NCI-H510A (cell line): Measurements from ENCODE around the gene MMRN2.
A peak's percentile ranks its signal among the peaks of the same experiment; 100 is the strongest.
"Not testable (repeated sequence)": the region's sequence is repeated elsewhere in the genome, so short reads cannot be mapped to it uniquely, and the experiment has no call there.

Experiments used
- DNase-seq: peaks from one replicate; lab custom pipeline; 2025; lab: John Stamatoyannopoulos, UW

Gene MMRN2, protein sequence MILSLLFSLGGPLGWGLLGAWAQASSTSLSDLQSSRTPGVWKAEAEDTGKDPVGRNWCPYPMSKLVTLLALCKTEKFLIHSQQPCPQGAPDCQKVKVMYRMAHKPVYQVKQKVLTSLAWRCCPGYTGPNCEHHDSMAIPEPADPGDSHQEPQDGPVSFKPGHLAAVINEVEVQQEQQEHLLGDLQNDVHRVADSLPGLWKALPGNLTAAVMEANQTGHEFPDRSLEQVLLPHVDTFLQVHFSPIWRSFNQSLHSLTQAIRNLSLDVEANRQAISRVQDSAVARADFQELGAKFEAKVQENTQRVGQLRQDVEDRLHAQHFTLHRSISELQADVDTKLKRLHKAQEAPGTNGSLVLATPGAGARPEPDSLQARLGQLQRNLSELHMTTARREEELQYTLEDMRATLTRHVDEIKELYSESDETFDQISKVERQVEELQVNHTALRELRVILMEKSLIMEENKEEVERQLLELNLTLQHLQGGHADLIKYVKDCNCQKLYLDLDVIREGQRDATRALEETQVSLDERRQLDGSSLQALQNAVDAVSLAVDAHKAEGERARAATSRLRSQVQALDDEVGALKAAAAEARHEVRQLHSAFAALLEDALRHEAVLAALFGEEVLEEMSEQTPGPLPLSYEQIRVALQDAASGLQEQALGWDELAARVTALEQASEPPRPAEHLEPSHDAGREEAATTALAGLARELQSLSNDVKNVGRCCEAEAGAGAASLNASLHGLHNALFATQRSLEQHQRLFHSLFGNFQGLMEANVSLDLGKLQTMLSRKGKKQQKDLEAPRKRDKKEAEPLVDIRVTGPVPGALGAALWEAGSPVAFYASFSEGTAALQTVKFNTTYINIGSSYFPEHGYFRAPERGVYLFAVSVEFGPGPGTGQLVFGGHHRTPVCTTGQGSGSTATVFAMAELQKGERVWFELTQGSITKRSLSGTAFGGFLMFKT

DNA sequence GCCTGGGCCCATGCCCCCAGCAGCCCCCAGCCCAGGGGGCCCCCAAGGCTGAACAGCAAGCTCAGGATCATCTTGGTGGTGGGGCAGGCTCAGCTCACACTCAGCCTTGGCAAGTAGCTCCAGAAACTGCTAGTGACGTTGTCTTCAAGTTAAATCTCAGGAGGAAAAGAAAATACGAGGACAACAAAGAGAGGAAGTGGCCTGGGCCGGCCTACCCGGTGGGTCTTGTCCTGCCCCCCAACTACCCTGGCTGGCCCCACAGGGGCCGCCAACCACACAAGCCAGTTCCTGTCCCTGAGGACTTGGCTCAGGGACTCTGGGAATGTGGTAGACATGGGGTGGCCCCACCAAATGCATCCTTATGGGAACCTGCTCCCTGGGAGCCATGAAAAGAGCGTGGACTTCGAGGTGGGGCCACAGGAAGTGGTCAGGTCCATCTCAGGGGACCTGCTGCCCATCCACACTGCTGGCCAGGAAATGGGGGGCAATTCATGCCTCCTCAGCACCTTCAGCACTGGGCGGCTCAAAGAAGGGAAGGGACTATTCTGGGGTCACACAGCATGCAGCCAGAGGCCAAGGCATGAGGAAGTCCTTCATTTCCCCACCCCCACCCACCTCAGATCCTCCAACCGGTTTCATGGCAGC is at the start of gene MMRN2:
Gene MMRN2 (minus strand): TSS at position 145 of the 645 bp plus-strand sequence. CDS start 74 bp downstream, at position 71.
- DNase-seq = no peak

DNA sequence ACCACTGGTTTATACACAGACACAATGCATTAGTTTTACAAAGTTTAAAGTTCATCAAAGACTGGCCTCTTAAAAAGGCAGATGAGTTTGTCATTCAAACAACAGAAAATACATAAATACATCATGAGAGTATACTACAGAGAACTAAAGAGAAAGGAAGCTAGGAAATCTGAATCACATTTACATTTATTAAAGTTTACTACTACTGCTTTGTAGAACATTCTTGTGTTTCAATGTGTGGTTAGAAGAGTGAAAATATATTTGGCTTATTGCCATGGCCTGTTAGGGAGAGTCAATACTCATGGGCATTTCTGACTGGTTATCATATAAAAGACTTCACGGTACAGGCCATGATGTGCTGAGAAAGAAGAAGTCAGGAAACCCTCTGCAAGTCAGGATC is 49.7 kb upstream of the MMRN2 start:
- DNase-seq = not testable (repeated sequence)

DNA sequence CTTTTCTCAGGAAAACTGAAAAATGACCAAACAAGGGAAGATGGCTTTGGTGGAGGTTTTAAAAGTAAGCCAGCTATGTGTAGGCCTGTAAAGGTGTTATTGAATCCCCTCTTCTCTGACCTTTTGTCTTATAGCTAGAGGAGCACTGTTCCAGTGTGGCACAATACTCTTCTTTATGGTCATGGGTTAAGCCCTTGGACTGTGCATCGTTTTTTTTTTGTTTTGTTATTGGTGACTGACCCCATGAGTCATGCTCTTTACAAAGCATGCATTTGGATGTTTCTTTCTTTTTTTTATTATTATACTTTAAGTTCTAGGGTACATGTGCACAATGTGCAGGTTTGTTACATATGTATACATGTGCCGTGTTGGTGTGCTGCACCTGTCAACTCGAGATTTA is 43.1 kb upstream of the MMRN2 start:
- DNase-seq = no peak

DNA sequence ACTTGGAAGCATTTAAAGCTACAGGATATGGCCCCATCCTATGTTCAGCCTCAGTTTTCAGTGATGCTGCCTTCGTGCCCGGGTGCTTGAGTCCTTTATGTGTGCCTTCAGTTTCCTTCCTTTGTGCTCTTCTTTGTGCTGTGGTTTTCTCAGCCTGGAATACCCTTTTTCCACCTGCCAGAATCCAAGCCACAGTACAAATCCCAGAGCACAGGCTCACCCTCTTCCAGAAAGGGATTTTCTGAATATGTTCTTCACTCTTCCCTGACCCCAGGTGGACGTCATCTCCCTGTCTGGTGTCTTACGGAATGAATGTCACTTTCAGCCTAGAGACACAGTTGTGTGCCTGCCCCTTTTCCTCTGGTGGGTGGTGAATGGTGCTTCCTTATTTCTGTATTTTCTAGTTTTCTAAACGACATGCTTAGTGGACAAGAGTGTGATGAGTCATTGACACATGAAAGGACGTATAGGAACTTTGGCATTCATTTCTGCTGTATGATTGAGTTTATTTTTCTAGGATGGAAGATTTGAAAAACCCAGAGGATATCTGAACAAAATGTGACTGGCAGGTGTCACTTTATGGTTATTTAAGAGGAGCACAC is 42.5 kb upstream of the MMRN2 start:
- DNase-seq = not testable (repeated sequence)

DNA sequence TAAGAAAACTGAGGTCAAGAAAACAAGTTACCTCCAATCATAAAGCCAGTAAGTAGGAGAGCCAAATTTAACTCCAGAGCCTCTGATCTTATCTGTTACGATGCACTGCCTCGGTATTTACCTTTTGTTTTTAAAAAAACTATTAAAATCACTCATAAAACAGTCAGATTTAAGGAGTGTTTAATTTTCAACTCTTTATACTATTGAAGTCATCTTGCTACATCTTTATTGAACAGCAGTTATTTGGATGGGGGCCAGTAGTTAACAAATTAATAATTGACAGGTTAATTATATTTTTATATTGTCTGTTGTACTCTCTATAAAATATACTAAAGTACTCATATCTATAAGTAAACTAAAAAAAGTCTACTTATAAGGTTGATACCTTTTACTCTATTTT is 35.5 kb upstream of the MMRN2 start:
- no peak for DNase-seq

DNA sequence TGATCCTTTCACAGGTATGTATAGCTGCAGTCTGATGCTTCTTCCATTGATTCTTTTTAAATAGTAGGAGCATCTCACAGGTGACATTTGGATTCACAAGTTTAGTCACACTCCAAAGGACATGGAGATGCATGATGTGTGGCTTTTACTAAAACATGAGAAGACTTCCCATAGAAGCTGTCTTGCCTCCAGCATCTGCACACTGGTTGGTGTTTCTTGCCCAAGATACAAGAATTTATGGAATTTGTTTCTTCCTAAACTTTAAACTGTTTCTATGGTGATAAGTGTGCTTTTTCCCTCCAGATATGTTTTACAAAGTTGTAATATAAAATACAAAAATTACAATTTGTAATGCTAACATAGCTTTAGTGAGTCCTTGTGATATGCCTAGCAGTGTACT is 35.0 kb upstream of the MMRN2 start:
- no peak for DNase-seq

DNA sequence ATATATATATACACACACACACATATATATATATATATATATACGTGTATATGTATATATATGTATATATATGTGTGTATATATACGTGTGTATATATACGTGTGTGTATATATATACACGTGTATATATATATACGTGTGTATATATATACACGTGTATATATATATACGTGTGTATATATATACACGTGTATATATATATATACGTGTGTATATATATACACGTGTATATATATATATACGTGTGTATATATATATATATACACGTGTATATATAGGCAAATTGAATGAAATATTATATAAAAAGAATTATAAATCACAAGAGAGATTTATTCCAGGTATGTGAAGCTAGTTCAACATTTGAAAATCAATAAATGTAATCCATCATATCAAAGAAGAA is 33.9 kb upstream of the MMRN2 start:
- not testable (repeated sequence) for DNase-seq

DNA sequence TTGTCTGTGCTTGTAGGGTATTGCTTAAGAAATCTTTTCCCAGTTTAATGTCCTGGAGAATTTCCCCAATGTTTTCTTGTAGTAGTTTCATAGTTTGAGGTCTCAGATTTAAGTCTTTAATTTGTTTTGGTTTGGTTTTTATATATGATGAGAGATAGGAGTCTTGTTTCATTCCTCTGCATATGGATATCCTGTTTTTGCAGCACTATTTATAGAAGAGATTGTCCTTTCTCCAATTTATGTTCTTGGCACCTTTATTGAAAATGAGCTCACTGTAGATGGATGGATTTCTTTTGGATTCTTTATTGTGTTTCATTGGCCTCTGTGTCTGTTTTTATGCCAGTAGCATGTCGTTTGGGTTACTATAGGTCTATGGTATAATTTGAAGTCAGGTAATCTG is 31.1 kb upstream of the MMRN2 start:
- no peak for DNase-seq

DNA sequence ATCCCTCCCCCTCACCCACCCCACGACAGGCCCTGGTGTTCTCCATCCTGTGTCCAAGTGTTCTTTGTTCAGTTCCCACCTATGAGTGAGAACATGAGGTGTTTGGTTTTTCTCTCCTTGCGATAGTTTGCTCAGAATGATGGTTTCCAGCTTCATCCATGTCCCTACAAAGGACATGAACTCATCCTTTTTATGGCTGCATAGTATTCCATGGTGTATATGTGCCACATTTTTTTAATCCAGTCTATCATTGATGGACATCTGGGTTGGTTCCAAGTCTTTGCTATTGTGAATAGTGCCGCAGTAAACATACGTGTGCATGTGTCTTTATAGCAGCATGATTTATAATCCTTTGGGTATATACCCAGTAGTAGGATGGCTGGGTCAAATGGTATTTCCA is 27.1 kb upstream of the MMRN2 start:
- DNase-seq = not testable (repeated sequence)

DNA sequence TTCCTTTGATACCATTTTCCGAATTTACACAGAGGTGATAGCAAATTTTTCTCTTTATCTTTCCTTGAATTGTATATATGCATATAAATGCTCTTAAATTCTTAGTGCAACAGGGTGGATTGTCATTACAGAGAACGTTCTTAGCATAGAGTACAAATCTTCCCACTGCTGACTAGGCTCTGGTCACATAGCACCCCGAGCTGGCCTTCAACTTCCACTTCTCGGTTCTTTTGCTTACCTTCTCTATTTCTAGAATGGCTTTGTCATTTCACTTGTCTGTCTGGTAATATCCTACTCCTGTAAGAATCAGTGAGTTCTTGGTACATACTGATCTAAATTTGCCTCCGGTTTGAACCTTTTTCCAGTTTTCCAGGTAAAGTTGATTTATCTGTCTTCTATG is 24.3 kb upstream of the MMRN2 start:
- DNase-seq = no peak

DNA sequence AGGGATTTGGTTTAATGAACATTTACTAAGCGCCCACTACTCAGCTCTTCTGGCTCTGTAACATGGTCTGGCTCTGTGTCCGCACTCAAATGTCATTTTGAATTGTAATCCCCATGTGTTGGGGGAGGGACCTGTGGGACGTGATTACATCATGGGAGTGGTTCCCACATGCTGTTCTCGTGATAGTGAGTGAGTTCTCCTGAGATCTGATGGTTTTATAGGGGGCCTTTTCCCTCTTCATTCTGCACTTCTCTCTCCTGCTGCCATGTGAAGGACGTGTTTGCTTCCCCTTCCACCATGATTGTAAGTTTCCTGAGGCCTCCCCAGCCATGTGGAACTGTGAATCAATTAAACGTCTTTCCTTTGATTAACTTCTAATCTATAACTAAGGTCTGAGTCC is 23.6 kb upstream of the MMRN2 start:
- DNase-seq = not testable (repeated sequence)

DNA sequence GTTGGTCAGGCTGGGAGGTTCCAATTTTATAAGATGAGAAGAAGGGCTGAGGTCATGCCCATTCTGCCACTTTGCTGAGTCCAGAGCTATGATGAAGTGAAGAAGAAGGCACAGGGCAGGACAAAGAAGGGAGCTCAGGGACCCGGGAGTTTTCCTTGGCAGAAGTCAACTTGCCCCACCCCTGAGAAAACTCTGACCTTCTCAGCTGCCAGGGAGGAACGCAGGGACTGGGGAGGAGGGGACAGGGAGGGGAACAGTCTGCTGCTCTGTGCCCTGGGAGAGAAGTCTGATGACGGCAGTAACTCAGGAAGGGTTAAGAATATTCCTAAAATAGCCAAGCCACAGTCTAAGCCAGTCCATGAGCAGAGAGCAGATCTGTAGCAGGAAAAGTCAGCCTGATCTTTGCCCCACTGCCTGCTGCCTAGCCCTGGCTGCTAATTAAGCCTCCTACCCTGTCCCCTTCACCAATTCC is 22.6 kb upstream of the MMRN2 start:
- no peak for DNase-seq

DNA sequence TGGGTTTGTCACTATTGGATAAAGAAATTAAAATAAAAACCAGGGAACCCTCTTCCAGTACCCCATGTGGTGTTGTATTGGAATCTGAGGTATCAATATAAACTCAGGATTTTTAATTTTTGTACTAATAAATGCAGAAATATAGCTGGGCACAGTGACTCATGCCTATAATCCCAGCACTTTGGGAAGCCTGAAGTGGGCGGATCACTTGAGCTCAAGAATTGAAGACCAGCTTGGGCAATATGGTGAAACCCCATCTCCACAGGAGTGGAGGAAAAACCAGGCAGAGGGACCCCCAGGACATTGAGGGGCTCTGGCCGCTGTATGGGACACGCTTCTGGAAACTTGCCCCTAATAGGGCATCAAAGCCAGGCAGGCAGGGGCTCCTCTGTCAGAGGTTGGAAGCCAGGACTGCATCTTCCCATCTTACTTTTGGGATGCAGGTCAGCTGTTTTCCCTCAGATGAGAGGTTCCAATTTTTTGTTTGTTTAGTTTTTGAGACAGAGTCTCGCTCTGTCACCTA is 21.9 kb upstream of the MMRN2 start:
- DNase-seq = no peak

DNA sequence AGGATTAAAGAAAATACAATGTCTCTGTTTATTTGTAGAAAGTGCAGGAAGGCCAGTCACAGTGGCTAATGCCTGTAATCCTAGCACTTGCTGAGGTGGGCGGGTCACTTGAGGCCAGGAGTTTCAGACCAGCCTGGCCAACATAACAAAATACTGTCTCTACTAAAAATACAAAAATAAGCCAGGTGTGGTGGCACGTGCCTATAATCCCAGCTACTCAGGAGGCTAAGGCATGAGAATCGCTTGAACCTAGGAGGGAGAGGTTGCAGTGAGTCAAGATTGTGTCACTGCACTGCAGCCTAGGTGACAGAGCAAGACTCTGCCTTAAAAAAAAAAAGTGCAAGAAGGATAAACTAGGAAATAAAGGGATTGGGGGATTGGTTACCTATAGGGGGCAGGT is 21.0 kb upstream of the MMRN2 start:
- DNase-seq = not testable (repeated sequence)

DNA sequence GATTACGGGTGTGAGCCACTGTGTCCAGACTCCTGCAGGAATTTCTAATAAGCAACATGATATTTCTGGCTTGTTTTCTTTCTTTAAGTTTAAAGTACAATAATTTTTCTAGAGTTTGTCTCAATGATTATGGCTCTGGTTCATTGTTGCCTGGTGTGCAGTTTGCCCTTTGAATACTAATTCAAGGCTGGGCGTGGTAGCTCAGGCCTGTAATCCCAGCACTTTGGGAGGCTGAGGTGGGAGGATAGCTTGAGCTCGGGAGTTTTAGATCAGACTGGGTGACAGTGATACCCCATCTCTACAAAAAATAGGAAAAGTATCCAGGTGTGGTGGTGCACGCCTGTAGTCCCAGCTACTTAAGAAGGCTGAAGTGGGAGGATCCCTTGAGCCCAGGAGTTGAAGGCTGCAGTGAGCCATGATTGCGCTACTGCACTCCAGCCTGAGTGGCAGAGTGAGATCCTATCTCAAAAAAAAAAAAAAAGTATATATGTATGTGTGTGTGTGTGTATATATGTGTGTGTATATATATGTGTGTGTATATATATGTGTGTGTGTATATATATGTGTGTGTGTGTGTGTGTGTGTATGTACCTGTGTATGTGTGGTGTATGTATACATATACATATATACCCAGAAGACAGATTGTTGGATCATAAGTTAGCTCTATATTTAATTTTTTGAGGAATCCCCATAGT is 19.1 kb upstream of the MMRN2 start:
- no peak for DNase-seq

DNA sequence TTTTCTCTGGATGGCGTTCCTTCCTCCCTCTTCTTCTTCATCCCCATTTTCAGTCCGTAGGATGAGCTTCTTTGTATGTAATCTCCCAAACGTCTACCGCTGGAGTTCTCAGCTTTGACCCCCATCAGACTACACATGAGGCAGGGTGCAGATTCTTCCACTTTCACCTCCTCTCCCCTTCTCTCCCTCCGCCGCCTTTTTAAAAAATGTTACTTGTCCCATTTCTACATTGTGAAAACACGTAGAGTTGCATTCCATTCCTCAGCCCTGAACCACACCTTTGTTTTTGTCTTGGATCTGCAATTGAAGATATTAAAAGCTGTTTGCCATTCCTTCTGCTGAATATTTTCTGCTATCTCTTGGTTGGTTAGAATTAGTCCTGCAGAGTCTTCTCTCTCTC is 17.1 kb upstream of the MMRN2 start:
- DNase-seq = no peak

DNA sequence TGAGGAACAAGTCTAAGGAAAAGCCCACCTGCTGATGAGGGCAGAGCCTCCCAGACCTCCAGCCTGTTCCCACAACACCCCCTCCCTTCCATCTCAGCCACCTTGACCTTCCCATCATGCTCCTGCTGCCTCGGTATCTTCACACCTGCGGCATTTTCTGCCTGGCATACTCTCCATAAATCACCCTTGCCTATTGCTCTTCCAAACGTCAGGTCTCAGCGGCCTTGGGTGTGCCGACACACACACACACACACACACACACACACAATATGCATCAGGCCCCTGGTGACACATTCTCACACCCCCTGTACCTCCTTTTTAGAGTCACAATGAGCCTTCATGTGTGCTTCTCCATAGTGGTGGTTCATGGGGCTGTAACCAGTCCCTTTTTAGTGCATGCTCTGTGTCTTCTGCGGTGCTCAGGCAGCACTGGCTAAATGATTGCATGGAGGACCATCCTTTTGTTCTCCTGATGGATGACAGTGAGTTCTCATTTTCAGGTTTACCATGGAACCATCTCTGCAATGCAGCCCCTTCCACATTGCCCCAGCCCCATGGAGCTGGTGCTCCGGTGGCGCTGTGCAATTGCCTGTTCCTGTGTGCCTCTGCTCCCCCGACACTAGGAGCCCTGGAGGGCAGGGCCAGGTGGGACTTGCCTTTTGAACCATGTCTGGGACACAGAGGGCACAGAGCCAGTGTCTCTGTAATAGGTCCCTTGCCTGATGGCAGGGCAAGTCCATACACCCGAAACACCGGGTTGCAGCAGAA is 15.4 kb upstream of the MMRN2 start:
- DNase-seq = no peak

DNA sequence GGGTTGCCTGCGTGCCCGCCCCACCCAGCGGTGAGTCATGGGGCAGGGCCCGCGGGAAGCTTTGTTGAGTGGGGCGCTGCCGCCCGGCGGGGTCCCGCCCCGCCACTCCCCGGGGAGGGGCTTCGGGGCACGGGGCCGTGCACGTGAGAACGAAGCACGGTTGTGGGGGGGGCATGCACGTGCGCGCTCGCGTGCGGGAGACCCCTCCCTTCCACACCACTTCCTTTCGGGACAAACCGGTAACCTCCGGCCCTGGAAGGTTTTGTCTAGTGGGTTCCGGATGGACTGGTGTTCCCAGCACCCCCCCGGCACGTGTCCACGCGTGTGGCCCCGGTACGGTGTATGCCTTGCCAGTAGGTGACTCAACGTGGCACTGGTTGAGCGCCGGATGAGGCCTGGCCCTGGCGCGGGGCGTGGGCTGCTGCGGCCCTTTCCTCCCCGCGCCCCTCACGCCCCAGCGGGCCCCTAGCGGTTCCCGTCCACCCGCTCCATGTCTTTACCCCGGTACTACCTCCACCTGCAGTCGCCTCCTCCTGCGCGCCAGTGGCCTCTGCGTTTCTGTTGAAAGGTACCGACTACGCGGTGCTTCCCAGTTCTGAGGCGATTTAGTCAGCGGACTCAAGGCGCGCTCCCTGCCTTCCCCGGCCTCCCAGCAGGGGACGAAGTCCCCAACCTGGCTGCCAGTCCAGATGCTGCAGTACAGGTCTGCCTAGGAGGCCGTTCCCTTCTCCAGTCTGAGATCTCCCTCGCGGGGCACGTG is 14.0 kb upstream of the MMRN2 start:
- peak; percentile 76 for DNase-seq

DNA sequence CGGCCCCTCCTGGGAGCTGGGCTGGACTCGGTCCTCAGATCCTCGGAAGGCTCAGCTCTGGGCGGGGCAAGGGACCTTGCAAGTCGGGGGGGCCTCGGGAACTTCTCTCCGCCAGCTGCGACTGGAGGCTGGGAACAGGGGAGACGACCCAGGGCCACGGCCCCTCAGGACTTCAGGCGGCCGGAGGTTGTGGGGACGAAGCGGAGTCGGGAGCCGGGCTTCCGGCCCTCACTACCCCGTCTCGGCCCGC is 13.5 kb upstream of the MMRN2 start:
- DNase-seq = no peak
